ENCODE data around the gene COA4.

GRCh38 chr11:73862986-73863385, 13.7 kb downstream of the COA4 start:
- TF ChIP-seq, protein P1, sequence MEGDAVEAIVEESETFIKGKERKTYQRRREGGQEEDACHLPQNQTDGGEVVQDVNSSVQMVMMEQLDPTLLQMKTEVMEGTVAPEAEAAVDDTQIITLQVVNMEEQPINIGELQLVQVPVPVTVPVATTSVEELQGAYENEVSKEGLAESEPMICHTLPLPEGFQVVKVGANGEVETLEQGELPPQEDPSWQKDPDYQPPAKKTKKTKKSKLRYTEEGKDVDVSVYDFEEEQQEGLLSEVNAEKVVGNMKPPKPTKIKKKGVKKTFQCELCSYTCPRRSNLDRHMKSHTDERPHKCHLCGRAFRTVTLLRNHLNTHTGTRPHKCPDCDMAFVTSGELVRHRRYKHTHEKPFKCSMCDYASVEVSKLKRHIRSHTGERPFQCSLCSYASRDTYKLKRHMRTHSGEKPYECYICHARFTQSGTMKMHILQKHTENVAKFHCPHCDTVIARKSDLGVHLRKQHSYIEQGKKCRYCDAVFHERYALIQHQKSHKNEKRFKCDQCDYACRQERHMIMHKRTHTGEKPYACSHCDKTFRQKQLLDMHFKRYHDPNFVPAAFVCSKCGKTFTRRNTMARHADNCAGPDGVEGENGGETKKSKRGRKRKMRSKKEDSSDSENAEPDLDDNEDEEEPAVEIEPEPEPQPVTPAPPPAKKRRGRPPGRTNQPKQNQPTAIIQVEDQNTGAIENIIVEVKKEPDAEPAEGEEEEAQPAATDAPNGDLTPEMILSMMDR (IDR thresholded peaks at IDR 0.05) = no peak
- no peak for TF ChIP-seq EP300 (IDR thresholded peaks at IDR 0.05)

Data from upper lobe of left lung (tissue), 4 donors.